Measurements from ENCODE around the gene GP5. TPM values are rescaled to one million over a fixed set of nuclear protein-coding genes. Genes with fewer than 3 reads are reported as not detected.

Gene GP5
- total RNA-seq, 1 experiment from 2014 or later: not detected

- no peaks in the 10 kb centered on the region for H3K27me3 ChIP-seq (ENCODE audit: insufficient read depth, low read length)
- H3K36me3 Mint-ChIP-seq (ENCODE audit: insufficient read depth in 1 of 3, low read depth in 3 of 3): no peaks in the 10 kb centered on the region
- no peak overlapping the region for H4K5ac ChIP-seq (ENCODE audit: insufficient read length, low read depth, low read length)
- H3T11ph ChIP-seq (ENCODE audit: low read length): no peak overlapping the region
- no peak overlapping the region for H3K18ac ChIP-seq (ENCODE audit: insufficient read length, low read depth, low read length)
- H3K27ac Mint-ChIP-seq: peak overlapping the region in 1 of 3 experiments; percentile 2; a peak in 2 of 7 replicates
- peaks cover 6% of the 10 kb centered on the region for H3K27me3 Mint-ChIP-seq (ENCODE audit: low read depth)
- H3K14ac ChIP-seq (ENCODE audit: insufficient read depth, low read length): no peak overlapping the region
- no peak for TF ChIP-seq CTCF (conservative IDR thresholded peaks at IDR 0.05)
- H2AK5ac ChIP-seq (ENCODE audit: insufficient read length, low read length): no peak overlapping the region
- no peak overlapping the region for H2BK120ac ChIP-seq (ENCODE audit: low read depth, low read length, poor library complexity, severe bottlenecking)
- no peaks in the 10 kb centered on the region for H3K9me3 ChIP-seq (ENCODE audit: control insufficient read depth, low read depth, low read length)
- H3K4me1 Mint-ChIP-seq: peaks cover 39 to 61% of the 10 kb centered on the region in 2 experiments
- no peak overlapping the region for H4K91ac ChIP-seq (ENCODE audit: insufficient read length, low read depth, low read length)
- H2BK20ac ChIP-seq (ENCODE audit: low read depth, low read length, poor library complexity, severe bottlenecking): no peak overlapping the region
- no peak overlapping the region for H2AFZ ChIP-seq (ENCODE audit: low read length)
- H3K4me1 ChIP-seq (ENCODE audit: insufficient read depth, low read length): no peaks in the 10 kb centered on the region; the same call in 1 of the 2 replicates
- no peaks in the 10 kb centered on the region for H4K20me1 ChIP-seq (ENCODE audit: control insufficient read depth, insufficient read depth, insufficient read length)
- no peak overlapping the region for H2BK12ac ChIP-seq (ENCODE audit: insufficient read length, low read depth, low read length)
- no peak overlapping the region for H3K9ac ChIP-seq (ENCODE audit: extremely low read depth, insufficient read length, low read length)
- H3K4ac ChIP-seq (ENCODE audit: low read depth, low read length): no peak overlapping the region
- no peak overlapping the region for H2BK5ac ChIP-seq (ENCODE audit: insufficient read length, low read length)
- no peaks in the 10 kb centered on the region for H3K9me3 Mint-ChIP-seq
- H2BK15ac ChIP-seq (ENCODE audit: low read depth, low read length): no peak overlapping the region
- WGBS (ENCODE audit: extremely low coverage, insufficient read length, low lambda C conversion rate): no CpG with 5 or more reads among the region's 14 CpGs
- H3K4me2 ChIP-seq (ENCODE audit: insufficient read depth, insufficient read length, low read length): no peak overlapping the region
- no peak overlapping the region for H3K56ac ChIP-seq (ENCODE audit: insufficient read length, low read depth, low read length)
- H3K79me2 ChIP-seq (ENCODE audit: insufficient read depth, low read length): no peaks in the 10 kb centered on the region
- H4K8ac ChIP-seq (replicated peaks; ENCODE audit: insufficient read length, low read depth, low read length): no peak overlapping the region
- no peaks in the 10 kb centered on the region for H3K23me2 ChIP-seq (ENCODE audit: insufficient read length, low read depth, low read length, poor library complexity, severe bottlenecking)
- H3K79me1 ChIP-seq (ENCODE audit: insufficient read depth, low read depth, low read length, poor library complexity, severe bottlenecking): no peaks in the 10 kb centered on the region
- no peak overlapping the region for H3K4me3 Mint-ChIP-seq
- no peak overlapping the region for H3K27ac ChIP-seq (ENCODE audit: insufficient read length, low read depth, low read length)
- peak; percentile 22 for DNase-seq
- no peak overlapping the region for H3K23ac ChIP-seq (ENCODE audit: insufficient read length, low read depth, low read length)
Observed at GRCh38 chr3:194383276-194383940, 15.7 kb downstream of the GP5 start.

Data from H9 (cell line).